GM12891 (cell line): ENCODE results near the gene SOCS7.

Experiments
- DNase-seq: peaks from one replicate; pipeline ENCODE4 v3.0.0; 2011; ENCODE audit warnings: low spot score; ENCODE audit not compliant: insufficient read length
- FAIRE-seq: peaks from 2 replicates; lab custom pipeline; 2011; peaks lifted over from hg19 to GRCh38; lab: Jason Lieb, UNC
- PAX5 ChIP-seq: IDR thresholded peaks from 2 replicates; pipeline ENCODE4 v1.6.1; 2011; ENCODE audit warnings: low read length, moderate library complexity, mild to moderate bottlenecking; ENCODE audit not compliant: insufficient read depth, severe bottlenecking
- POLR2A ChIP-seq: IDR thresholded peaks from 2 replicates; pipeline ENCODE4 v1.6.1; 2011; ENCODE audit warnings: low read depth, low read length, control low read depth
- POLR2AphosphoS5 ChIP-seq: IDR thresholded peaks from 2 replicates; pipeline ENCODE4 v1.6.1; 2011; ENCODE audit warnings: low read depth, low read length, control low read depth
- POU2F2 ChIP-seq: IDR thresholded peaks from 2 replicates; pipeline ENCODE4 v1.6.1; 2011; ENCODE audit warnings: low read depth, mild to moderate bottlenecking, control low read depth, low read length, moderate library complexity
- SPI1 ChIP-seq: IDR thresholded peaks from 2 replicates; pipeline ENCODE4 v1.6.1; 2011; ENCODE audit warnings: low read depth, low read length, control low read depth
- TAF1 ChIP-seq: IDR thresholded peaks from 2 replicates; pipeline ENCODE4 v1.6.1; 2011; ENCODE audit warnings: low read depth, low read length, control low read depth

Gene SOCS7

GRCh38 chr17:38349097-38349730 lies 2.4 kb upstream of the SOCS7 start:
- TF ChIP-seq TAF1 (no peak), POU2F2 (no peak), POLR2A (no peak), SPI1 (no peak), POLR2AphosphoS5 (no peak), PAX5 (no peak)
- DNase-seq (no peak), FAIRE-seq (no peak)

DNA sequence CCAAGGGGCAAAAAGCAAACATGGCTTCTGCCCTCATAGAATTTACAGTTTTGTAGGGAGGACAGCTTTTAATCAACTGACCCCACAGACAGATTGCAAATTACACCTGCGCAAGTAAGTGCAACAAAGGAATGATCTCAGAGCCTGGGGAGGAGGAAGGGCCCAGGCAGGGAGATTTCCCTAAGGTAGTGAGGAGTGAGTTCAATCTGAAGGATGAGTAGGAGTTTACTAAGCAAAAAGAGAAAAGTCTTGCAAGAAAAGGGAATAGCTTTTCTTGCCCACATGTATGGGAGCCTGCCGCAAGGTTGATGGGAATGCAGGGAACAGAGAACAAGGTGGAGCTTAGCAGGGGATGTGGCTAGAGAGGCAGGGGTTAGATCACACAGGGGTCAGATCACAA lies 1.6 kb upstream of the SOCS7 start:
- FAIRE-seq (no peak), DNase-seq (no peak)
- TF ChIP-seq POLR2A (no peak), POU2F2 (no peak), TAF1 (no peak), SPI1 (no peak), POLR2AphosphoS5 (no peak), PAX5 (no peak)

DNA sequence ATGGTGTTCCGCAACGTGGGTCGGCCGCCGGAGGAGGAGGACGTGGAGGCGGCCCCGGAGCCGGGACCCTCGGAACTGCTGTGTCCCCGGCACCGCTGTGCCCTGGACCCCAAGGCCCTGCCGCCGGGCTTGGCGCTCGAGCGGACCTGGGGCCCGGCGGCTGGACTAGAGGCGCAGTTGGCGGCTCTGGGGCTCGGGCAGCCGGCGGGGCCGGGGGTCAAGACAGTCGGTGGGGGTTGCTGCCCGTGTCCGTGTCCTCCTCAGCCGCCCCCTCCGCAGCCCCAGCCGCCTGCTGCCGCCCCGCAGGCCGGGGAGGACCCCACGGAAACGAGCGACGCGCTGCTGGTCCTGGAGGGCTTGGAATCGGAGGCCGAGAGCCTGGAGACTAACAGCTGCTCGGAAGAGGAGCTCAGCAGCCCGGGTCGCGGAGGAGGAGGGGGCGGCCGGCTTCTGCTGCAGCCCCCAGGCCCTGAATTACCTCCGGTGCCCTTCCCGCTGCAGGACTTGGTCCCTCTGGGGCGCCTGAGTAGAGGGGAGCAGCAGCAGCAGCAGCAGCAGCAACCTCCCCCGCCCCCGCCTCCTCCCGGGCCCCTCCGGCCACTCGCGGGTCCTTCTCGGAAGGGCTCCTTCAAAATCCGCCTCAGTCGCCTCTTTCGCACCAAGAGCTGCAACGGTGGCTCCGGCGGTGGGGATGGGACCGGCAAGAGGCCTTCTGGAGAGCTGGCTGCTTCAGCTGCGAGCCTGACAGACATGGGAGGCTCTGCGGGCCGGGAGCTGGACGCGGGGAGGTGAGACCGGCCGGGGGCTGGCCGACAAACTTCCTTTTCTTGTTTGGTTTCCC lies 821 bp downstream of the SOCS7 start:
- TF ChIP-seq TAF1 (no peak), POLR2A (no peak), PAX5 (no peak), POU2F2 (no peak), POLR2AphosphoS5 (no peak), SPI1 (no peak)
- no peak for DNase-seq
- FAIRE-seq, result no peak

DNA sequence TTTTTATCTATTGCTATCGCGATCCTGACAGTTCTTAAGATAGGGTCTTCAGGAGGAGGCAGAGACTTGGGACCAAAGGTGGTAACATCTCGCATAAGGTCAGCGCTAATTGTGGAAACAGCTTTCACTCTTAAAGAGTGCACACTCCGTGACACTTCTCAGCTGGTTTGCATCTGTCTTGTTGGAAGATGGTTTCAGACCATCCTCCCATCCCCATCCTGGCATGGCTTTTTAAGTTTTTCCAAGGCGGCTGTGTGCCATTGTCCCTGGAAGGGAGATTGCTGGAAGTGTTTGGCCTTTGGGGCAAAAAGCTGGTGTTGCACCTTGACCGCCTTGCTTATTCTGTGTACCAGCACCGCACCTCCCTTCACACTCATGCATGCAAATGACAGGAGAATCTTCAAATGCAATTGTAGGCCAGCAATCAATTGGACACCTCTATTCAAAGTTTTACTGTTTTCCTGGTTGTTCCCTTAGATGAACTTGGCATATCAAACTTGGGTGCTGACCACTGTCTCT lies 1.5 kb downstream of the SOCS7 start:
- DNase-seq (no peak), FAIRE-seq (no peak)
- no peak for TF ChIP-seq POU2F2
- TF ChIP-seq POLR2A, result no peak
- no peak for TF ChIP-seq SPI1
- no peak for TF ChIP-seq POLR2AphosphoS5
- no peak for TF ChIP-seq TAF1
- TF ChIP-seq PAX5, result no peak

GRCh38 chr17:38353668-38354067 lies 2.0 kb downstream of the SOCS7 start:
- TF ChIP-seq SPI1 (no peak), POLR2A (no peak), TAF1 (no peak), POLR2AphosphoS5 (no peak), PAX5 (no peak), POU2F2 (no peak)
- FAIRE-seq (no peak), DNase-seq (no peak)

DNA sequence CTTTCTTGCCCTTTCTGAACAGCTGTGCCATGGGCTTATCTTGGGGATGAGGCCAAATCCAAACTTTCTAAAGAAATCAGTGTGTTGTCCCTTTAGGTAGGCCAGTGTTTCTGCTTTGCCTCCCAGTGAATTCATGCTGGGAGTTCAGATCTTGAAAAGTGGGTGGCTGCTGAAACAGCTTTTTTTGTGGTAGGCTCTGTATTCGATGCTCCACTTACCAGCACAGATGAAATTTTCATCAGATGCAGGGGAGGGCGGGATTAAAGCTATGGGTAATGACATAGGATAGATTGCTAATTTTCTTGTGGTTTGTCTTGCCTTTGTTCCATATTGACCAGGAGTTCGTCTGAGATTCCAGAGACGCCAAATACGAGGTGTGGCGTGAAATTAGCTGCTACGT lies 2.8 kb downstream of the SOCS7 start:
- TF ChIP-seq POLR2AphosphoS5, result no peak
- TF ChIP-seq SPI1, result no peak
- TF ChIP-seq PAX5, result no peak
- no peak for TF ChIP-seq POU2F2
- no peak for TF ChIP-seq TAF1
- no peak for TF ChIP-seq POLR2A
- FAIRE-seq (no peak), DNase-seq (no peak)

GRCh38 chr17:38355251-38355650 lies 3.6 kb downstream of the SOCS7 start:
- FAIRE-seq (no peak), DNase-seq (no peak)
- TF ChIP-seq SPI1 (no peak), TAF1 (no peak), PAX5 (no peak), POLR2AphosphoS5 (no peak), POLR2A (no peak), POU2F2 (no peak)

- TF ChIP-seq PAX5, result no peak
- TF ChIP-seq POLR2AphosphoS5, result no peak
- TF ChIP-seq POLR2A, result no peak
- no peak for TF ChIP-seq POU2F2
- no peak for TF ChIP-seq SPI1
- TF ChIP-seq TAF1, result no peak
- FAIRE-seq (no peak), DNase-seq (no peak)
Observed at GRCh38 chr17:38357486-38358123, 6.0 kb downstream of the SOCS7 start.

GRCh38 chr17:38358586-38359513 lies 7.2 kb downstream of the SOCS7 start:
- no peak for TF ChIP-seq POLR2A
- TF ChIP-seq POU2F2, result no peak
- no peak for TF ChIP-seq PAX5
- no peak for TF ChIP-seq POLR2AphosphoS5
- TF ChIP-seq SPI1, result no peak
- TF ChIP-seq TAF1, result no peak
- no peak for FAIRE-seq

More at GRCh38 chr17:38358586-38359513, 7.2 kb downstream of the SOCS7 start:
- DNase-seq, result no peak
